GM12892 (cell line): ENCODE measurements around the gene CTNND2.

Experiments
- POLR2A ChIP-seq: IDR thresholded peaks from 2 replicates; pipeline ENCODE4 v1.6.1; 2011; ENCODE audit warnings: low read depth, low read length, control low read depth
- POLR2AphosphoS5 ChIP-seq: IDR thresholded peaks from 2 replicates; pipeline ENCODE4 v1.6.1; 2011; ENCODE audit warnings: low read depth, low read length, control low read depth
- TAF1 ChIP-seq: IDR thresholded peaks from 2 replicates; pipeline ENCODE4 v1.6.1; 2011; ENCODE audit warnings: low read depth, mild to moderate bottlenecking, control low read depth, low read length, borderline replicate concordance

DNA sequence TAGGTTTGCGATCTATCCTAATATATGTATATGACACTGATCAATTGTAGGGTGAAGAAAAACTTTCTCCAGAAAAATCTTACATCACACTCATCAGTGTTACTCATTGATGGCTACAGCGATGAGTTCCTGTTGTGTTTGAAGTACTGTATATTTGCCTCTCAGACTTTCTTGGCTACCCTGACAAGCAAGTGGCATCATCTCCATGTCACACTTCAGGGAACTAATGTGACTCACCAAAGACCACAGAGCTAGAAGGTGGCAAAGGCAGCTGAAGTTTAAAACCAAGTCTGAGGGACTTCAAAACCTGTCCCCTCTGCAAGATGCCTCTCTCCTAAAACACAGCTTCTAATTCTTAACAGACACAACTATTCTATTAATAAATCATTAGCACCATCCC, 451.4 kb downstream of the CTNND2 start:
- TF ChIP-seq POLR2A (no peak), POLR2AphosphoS5 (no peak), TAF1 (no peak)
